Fibroblast of pulmonary artery (primary cell): ENCODE measurements around the gene POLN.
A peak's percentile ranks its signal among the peaks of the same experiment; 100 is the strongest.
"Not testable (repeated sequence)": the region's sequence is repeated elsewhere in the genome, so short reads cannot be mapped to it uniquely, and the experiment has no call there.

Source experiments
- DNase-seq: peaks from one replicate; pipeline ENCODE4 v3.0.0-alpha.2; 2010; ENCODE audit warnings: low read depth
- H3K4me3 ChIP-seq: replicated peaks from 2 replicates; pipeline ENCODE4 v1.5.1; 2011; ENCODE audit warnings: low read depth, mild to moderate bottlenecking, control low read depth, low read length, moderate library complexity
- CTCF ChIP-seq: IDR thresholded peaks from 2 replicates; pipeline ENCODE4 v1.5.1; 2011; ENCODE audit warnings: mild to moderate bottlenecking, control low read depth, low read length, inconsistent platforms; ENCODE audit errors: missing control alignments

The POLN gene

GRCh38 chr4:2168469-2169319 is 73.2 kb downstream of the POLN start:
- TF ChIP-seq CTCF, result no peak
- no peak for DNase-seq

GRCh38 chr4:2166253-2166652 is 75.7 kb downstream of the POLN start:
- no peak overlapping the region for H3K4me3 ChIP-seq
- DNase-seq, result no peak
- no peak for TF ChIP-seq CTCF

More at GRCh38 chr4:2168469-2169319, 73.2 kb downstream of the POLN start:
- H3K4me3 ChIP-seq, result no peak overlapping the region

- no peak overlapping the region for H3K4me3 ChIP-seq
- DNase-seq, result no peak
- no peak for TF ChIP-seq CTCF
Observed at GRCh38 chr4:2165391-2165790, 76.5 kb downstream of the POLN start.

GRCh38 chr4:2163311-2163821 is 78.6 kb downstream of the POLN start:
- no peak for TF ChIP-seq CTCF
- no peak overlapping the region for H3K4me3 ChIP-seq
- peak; percentile 12 for DNase-seq

GRCh38 chr4:2161092-2161703 is 80.7 kb downstream of the POLN start:
- not testable (repeated sequence) for H3K4me3 ChIP-seq, DNase-seq

- DNase-seq, result no peak
- no peak for TF ChIP-seq CTCF
- no peak overlapping the region for H3K4me3 ChIP-seq
Observed at GRCh38 chr4:2159931-2160330, 82.0 kb downstream of the POLN start.

- no peak for TF ChIP-seq CTCF
- H3K4me3 ChIP-seq, result no peak overlapping the region
- DNase-seq, result no peak
Observed at GRCh38 chr4:2155246-2155645, 86.7 kb downstream of the POLN start.
